Osteoblast (primary cell): ENCODE results near the gene ETNK1. TPM values are rescaled to one million over a fixed set of nuclear protein-coding genes. Genes with fewer than 3 reads are reported as not detected.

ENCODE experiments used
- DNase-seq: peaks from one replicate; pipeline ENCODE4 v3.0.0; 2011; ENCODE audit warnings: low spot score, mixed read lengths; ENCODE audit not compliant: insufficient read length; ENCODE audit errors: missing footprints
- H2AFZ ChIP-seq: 2 replicates; pipeline ENCODE4 v1.6.0; 2011; ENCODE audit warnings: mild to moderate bottlenecking, low read length
- H3K27ac ChIP-seq: 2 replicates; pipeline ENCODE4 v1.5.1; 2011; ENCODE audit warnings: mild to moderate bottlenecking, low read depth, low read length, moderate library complexity
- H3K27me3 ChIP-seq: 2 replicates; pipeline ENCODE4 v1.6.0; 2012; ENCODE audit warnings: mild to moderate bottlenecking, control low read depth, inconsistent platforms, low read length, moderate library complexity; ENCODE audit not compliant: insufficient read depth
- H3K36me3 ChIP-seq: 2 replicates; pipeline ENCODE4 v1.5.1; 2011; ENCODE audit warnings: mild to moderate bottlenecking, low read length, control low read depth, moderate library complexity; ENCODE audit not compliant: insufficient read depth
- H3K4me1 ChIP-seq: 2 replicates; pipeline ENCODE4 v1.5.1; 2011; ENCODE audit warnings: mild to moderate bottlenecking, low read length, control low read depth, moderate library complexity; ENCODE audit not compliant: insufficient read depth
- H3K4me2 ChIP-seq: 2 replicates; pipeline ENCODE4 v1.6.0; 2011; ENCODE audit warnings: mild to moderate bottlenecking, low read length; ENCODE audit not compliant: insufficient read depth
- H3K4me3 ChIP-seq: fragments of 200-600 bp; sonication (generic); 3 replicates; pipeline ENCODE4 v1.5.1; 2012; ENCODE audit warnings: mild to moderate bottlenecking, low read length, inconsistent platforms; ENCODE audit not compliant: insufficient read depth
- H3K79me2 ChIP-seq: 2 replicates; pipeline ENCODE4 v1.6.0; 2012; ENCODE audit warnings: mild to moderate bottlenecking, low read length, control low read depth, inconsistent platforms; ENCODE audit not compliant: insufficient read depth
- H3K9me3 ChIP-seq: 2 replicates; pipeline ENCODE4 v1.5.1; 2011; ENCODE audit warnings: low read depth, low read length, control low read depth
- H4K20me1 ChIP-seq: 2 replicates; pipeline ENCODE4 v1.6.0; 2012; ENCODE audit warnings: mild to moderate bottlenecking, low read length, control low read depth; ENCODE audit not compliant: insufficient read depth
- CTCF ChIP-seq: IDR thresholded peaks from 2 replicates; pipeline ENCODE4 v1.5.1; 2011; ENCODE audit warnings: mild to moderate bottlenecking, low read depth, low read length, moderate library complexity; ENCODE audit errors: extremely low read depth
- total RNA-seq: library from RNA; depleted of rRNA; stranded (reverse); fragments of >200 nt; gene quantifications from 2 replicates; pipeline ENCODE4 v1.2.3, GENCODE V29; 2012

ETNK1 gene
- total RNA-seq, 1 donor = 43.4 TPM

DNA sequence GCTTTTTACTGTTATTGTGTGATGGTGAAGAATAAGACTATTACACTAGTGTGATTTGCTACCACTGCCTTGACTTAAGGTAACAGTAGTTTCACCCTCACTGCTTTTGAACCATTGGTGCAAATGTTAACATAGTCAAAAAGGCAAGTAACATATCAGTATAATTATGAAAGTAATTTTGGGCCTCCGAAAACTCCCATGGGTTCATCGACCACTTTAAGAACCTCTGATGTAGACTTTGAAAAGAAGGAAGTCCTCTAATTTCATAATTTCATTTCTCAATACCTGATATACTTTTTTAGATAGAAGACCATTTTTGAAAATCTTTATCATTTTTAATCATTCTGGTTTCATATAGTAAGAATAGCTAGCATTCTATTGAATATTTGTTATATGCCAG is 57.7 kb downstream of the ETNK1 start:
- TF ChIP-seq CTCF = no peak
- peaks cover 18% of the 10 kb centered on the region for H3K36me3 ChIP-seq
- no peaks in the 10 kb centered on the region for H4K20me1 ChIP-seq

DNA sequence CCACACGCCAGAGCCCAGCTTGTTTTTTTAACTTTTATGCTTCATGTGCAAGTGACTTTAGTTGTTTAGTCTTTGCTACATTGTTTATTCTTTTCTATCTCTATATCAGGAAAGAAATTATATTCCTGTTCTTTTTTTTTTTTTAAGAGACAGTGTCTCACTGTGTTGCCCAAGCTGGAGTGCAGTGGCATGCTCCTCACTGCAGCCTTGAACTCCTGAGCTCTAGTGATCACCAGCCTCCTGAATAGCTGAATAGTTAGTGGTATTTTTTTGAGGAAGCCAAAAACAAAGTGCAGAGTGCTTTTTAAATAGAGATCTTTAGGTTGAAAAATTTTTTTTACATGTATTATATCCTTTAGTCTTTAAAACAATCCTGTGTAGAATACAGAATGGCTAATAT is 58.2 kb downstream of the ETNK1 start:
- H3K36me3 ChIP-seq = peaks cover 18% of the 10 kb centered on the region
- H3K27ac ChIP-seq = no peak overlapping the region
- DNase-seq = no peak
- no peaks in the 10 kb centered on the region for H3K9me3 ChIP-seq
- no peak overlapping the region for H3K4me2 ChIP-seq
- H3K79me2 ChIP-seq = peaks cover 6% of the 10 kb centered on the region
- H3K4me1 ChIP-seq = peaks cover 14% of the 10 kb centered on the region
- H4K20me1 ChIP-seq = no peaks in the 10 kb centered on the region
- no peak overlapping the region for H3K4me3 ChIP-seq
- no peaks in the 10 kb centered on the region for H3K27me3 ChIP-seq
- no peak for TF ChIP-seq CTCF
- no peak overlapping the region for H2AFZ ChIP-seq

More for the DNA sequence above, 57.7 kb downstream of the ETNK1 start:
- H3K4me3 ChIP-seq = no peak overlapping the region
- H3K9me3 ChIP-seq = no peaks in the 10 kb centered on the region
- no peak overlapping the region for H2AFZ ChIP-seq
- no peak overlapping the region for H3K4me2 ChIP-seq
- H3K27ac ChIP-seq = no peak overlapping the region
- no peaks in the 10 kb centered on the region for H3K27me3 ChIP-seq
- peaks cover 10% of the 10 kb centered on the region for H3K79me2 ChIP-seq
- H3K4me1 ChIP-seq = peaks cover 9% of the 10 kb centered on the region
- no peak for DNase-seq

DNA sequence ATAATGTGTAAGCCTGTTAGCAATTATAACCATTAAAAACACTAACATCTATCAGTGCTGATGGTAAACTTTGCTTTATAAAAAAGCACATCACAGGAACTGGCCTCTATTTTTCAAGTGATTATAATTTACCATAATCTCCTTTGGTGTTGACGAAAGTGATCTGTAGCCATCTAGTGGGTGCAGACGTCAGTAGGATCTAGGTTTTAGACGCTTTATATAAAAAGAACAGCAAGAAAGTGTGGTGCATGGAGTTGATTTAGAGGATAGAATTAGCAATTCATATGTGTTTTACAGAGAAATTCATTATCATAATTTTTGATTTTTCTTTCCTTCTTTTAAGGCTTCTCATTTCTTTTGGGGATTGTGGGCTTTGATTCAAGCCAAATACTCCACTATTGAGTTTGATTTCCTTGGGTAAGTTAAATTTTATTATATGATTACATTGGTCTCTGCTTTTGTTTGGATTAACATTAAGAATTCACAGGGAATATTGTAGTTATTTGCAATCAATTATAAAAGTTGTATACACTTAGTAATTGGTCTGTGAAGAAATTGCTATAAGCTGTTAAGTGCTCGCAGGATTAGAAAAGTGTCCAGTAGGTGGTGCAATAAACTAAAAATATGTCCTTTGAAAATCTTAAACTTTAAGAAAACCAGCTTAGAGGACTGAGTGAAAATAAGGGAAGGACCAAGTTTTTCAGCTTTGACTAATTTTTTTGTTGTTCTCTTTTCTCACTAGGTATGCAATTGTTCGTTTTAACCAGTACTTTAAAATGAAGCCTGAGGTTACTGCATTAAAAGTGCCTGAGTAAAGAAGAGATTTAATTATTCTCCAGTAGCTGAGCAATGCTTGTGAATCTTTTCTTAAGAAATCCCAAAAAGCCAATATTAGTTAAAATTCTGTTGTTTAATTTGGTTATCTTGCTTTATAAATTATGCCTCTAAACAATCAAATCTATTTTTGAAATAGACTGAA is 59.5 kb downstream of the ETNK1 start:
- DNase-seq = no peak
- H3K4me1 ChIP-seq = peaks cover 14% of the 10 kb centered on the region
- no peaks in the 10 kb centered on the region for H3K9me3 ChIP-seq
- H3K4me3 ChIP-seq = no peak overlapping the region
- H3K79me2 ChIP-seq = peaks cover 2% of the 10 kb centered on the region
- no peak overlapping the region for H3K4me2 ChIP-seq
- no peak overlapping the region for H2AFZ ChIP-seq
- peak; percentile 67 for TF ChIP-seq CTCF
- H3K27ac ChIP-seq = no peak overlapping the region
- no peaks in the 10 kb centered on the region for H3K27me3 ChIP-seq
- no peaks in the 10 kb centered on the region for H4K20me1 ChIP-seq
- peaks cover 8% of the 10 kb centered on the region for H3K36me3 ChIP-seq

DNA sequence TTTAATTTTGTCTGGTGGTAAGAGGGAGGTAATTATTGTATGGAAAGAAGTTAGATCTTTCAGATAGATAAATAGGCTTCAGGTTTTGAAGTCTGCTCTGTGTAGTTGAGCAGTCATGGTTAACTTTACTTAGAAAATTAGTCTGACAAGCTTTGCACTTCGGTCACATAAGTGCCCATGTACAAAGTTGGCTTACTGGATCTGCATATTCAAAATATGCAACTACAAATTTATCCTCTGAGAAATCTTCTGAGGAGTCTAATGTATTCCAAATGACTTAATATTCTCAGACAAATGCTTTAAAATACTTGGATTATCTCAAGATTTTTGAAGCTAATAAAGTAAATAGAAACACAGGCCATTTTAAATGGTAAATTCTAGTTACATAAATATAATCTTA is 61.2 kb downstream of the ETNK1 start:
- Histone ChIP-seq H3K4me1 (peaks cover 14% of the 10 kb centered on the region), H3K27ac (no peak overlapping the region), H3K79me2 (no peaks in the 10 kb centered on the region), H2AFZ (no peak overlapping the region), H3K36me3 (no peaks in the 10 kb centered on the region), H3K4me3 (no peak overlapping the region), H4K20me1 (no peaks in the 10 kb centered on the region), H3K27me3 (no peaks in the 10 kb centered on the region), H3K9me3 (no peaks in the 10 kb centered on the region), H3K4me2 (no peak overlapping the region)
- TF ChIP-seq CTCF = no peak
- DNase-seq = no peak
